ENCODE results near the gene CHD5.

CHD5 gene

DNA sequence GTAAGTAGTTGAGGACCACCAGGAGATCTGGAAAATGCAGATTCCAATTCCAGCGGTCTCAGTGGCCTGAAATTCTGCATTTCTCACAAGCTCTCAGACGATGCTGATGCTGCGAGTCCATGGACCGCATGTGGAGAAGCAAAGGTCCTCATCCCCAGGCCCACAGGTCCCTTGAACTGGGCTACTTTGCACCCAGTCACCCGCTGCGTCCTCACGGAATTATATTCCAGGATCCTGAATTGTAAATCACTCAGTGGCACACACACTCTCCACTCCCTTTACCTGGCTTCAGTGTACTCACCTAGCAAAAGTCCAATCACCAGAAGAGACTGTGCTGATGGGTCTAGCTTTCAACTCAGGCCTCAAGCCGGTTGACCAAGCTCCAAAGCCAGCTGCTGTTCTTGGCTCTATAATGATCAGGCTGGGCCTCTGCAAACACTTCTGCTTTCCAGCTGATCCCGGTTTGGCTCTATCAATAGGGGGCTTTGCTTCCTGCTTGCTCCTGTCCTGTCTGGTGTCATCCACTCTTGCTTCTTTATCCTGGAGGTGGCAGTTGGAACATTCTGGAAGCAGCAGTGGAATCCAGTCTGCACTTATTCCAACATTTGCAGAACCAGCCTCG, 20.2 kb upstream of the CHD5 start:
- peak; percentile 22 for DNase-seq

DNA sequence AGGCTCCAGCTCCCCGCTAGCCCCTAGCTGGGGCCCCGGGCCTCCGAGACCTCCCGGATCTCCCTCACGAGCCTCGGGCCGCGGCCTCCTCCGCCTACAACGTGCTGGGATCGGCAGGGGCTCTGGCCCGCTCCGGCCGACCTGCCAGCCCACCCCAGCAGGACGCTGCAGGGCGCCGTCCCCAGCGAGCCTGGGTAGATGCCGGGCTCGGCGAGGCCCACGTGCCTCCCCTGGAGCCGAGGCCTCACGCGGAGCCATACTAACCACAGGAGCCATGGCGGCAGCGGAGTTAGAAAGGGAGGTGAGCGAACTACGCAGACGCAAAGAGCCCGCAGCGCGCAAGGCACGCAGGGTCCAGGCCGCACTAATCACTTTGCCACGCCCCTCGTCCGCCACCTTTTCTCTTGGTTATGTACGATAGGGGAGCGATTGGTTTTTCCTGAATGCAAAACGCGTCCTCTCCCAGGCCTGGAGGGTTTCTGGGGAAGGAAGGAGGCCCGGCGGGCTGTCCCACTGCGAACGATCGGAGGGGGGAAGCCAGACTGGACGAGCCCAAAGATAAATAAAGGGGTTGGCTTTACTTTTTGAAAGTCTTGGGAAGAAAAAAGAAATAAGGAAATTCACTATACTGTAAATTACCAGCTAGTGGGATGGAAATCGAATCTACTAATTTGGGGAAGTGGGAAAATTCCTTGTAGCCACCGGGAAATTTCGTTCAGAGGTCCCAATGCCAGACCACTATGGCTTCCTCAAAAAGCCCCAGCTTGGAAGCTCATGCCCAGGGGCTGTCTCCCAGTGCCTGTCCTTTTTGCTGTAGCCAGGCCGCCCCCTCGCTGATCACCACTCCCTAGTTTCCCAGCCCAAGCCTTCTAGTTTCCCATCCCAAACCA, 19.4 kb upstream of the CHD5 start, which contains the start of gene RPL22:
Gene RPL22, minus strand, starts transcription at position 298 of the 890 bp plus-strand sequence. Its CDS starts 22 bp downstream, at position 276.
- peak; percentile 99 for DNase-seq

DNA sequence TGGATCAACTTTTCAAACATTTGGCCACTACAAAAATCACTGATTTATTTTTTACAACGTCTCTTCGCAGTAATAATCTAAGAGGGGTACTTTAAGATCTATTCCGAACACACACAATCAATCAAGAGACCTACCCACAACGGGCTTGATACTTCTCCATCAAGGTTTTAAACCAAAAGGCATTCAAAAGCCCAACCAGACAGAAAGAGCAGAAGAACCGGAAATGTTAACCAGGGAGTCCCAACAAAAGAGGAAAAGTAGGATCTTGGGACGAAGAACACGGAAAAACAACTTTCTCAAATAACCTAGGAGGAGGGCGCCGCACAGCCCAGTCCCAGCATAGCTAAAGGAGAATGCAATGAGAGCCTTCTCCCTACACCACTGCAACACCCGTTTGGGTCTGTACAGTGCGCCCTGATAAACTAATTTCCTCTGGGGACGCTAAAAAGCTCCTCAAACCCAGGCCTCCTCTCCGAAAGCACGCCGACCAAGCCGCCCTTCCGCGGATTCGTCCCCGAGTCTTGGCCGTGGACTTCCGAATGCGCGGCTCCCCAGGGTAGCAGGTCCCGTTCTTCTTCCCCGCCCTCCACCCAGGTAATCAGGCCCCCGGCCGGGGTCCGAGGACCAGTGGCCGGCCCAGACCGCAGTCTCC, 18.7 kb upstream of the CHD5 start:
- no peak for DNase-seq

DNA sequence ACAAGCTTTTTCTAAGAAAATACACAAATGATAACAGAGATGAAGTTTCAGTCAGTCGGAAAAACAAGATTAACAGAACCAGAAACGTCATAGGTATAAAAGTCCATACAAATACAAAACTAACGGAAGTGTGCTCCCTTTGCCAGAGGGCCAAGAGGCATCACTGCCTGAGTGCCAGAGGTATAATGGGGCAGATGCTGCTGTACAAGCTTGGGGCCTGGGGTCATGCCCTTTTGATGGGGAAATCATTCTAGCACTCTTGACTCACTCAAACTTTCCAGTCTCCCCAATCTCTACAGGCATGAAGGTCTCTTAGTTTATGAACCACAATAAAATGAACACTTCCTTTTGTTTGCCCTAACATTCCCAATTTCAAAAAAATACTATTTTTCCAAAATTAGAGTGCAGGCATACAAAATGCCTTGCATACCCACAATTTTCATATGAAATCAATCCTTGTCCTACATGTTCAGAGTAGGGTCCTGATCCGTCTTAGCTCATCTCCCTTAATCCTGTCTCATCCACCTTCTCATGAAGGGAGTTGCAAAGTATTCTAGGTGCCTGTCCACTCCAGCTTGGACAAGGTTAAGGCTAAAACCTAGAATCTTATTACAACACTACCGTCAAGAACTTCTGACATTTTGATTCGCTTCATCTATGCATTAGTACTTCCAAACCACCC, 17.8 kb upstream of the CHD5 start:
- DNase-seq, result peak; percentile 55

DNA sequence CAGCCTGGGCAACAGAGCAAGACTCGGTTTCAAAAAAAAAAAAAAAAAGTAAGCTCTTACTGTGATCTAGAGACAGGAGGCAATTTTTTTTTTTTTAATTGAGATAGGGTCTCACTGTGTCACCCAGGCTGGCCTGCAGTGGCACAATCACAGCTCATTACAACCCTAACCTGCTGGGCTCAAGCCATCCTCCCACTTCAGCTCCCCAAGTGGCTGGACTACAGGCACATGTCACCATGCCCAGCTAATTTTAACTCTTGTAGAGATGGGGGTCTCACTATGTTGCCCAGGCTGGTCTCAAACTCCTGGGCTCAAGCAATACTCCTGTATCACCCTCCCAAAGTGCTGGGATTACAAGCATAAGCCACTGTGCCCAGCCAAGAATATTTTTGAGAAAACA, 11.8 kb upstream of the CHD5 start:
- no peak for DNase-seq

DNA sequence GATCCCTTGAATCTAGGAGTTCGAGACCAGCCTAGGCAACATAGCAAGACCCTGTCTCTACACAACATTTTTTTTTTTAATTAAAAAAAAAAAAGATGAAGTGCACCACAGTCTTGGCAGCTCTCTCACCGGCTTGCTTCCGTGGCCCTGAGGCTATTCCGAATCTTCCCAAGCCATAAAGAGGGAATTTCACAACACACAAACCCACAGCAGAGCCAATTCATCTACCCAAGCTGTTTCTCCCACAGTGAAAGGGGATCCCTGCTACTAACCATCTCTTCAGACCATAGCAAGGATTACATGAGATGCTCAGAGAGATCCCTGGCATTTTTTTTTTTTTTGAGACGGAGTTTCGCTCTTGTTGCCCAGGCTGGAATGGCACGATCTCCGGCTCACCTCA, 8.3 kb upstream of the CHD5 start:
- DNase-seq, result no peak

DNA sequence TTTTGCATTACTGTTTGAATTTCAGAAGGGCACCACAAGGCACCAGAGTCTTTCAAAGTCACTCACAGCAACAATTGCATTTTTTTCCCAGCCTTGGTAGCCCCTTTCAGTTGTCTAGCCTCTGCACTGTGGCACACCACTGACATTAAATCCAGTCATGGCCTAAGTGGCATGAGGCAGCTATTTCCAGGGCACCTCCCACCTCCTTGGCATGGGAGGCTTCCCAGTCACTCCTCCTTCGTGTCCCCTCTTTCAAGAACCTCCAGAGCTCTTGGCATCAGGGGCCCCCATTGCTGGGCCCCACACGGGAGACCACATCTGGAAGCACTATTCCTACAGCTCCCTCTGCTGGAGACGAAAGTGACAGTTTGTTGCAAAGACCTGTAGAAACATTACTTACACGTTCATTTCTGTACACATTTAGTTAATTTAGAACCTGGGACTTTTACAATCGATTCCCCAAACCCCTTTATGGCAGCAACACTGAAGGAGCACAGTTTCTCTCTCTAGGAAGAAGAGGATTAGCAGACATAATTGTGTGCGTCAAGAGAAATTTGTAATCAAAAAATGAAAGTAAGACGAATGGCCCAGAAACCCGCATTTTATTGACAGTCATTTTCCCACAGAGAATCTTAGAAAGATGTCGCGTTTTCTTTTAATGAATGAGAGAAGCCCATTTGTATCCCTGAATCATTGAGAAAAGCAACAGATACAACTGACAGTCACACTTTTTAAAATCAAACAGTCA, 5.7 kb upstream of the CHD5 start:
- DNase-seq, result peak; percentile 23

DNA sequence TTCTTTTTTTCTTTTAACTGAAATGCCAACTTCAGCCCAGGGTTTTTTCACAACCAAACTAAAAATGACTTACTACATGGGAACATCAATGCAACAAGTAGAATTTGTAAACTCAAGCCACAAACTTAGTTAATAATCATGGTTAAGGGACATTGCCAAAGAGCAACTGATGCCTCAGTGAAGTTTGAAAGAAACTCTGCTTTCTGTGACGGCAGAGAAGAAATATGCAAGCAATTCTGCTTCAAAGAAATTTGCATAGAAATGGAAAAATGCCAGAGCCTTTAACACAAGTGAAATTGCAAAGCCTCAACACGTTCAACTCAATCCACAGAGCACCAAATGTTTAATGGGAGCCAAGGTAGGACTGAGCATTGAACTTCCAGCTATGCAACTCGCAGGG, 5.0 kb upstream of the CHD5 start:
- no peak for DNase-seq

DNA sequence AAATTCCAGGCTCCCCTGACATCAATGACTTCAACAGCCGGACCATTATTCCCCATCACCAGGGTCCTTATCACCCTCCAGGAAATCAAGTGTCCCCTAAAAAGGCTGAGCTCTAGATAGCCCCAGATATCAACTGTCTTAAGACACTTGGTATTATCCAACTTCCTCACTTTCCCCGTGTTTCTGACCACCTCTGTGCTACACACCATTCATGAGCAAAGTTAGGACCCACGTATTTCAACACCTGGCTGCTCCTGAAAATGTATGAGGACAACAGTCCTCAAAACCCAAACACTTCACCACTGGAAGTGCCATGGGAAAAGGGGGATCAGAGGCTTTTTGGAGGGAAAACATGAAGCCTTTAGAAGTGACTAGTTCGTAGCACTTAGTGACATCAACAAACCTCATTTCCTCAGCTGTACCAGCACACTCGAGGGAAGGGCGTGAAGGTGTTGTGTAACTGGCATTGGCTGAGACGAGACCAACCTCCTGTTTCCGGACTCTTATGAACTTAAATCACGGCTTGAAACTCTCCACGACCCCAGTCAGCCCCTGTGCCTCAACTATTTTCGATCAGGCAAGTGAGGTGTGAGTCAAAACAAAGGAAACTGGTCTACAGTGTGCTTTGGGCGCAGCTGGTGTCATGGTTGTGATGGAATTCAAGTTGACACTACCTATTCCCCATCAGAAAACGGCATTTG, 4.1 kb upstream of the CHD5 start:
- DNase-seq, result peak; percentile 52

DNA sequence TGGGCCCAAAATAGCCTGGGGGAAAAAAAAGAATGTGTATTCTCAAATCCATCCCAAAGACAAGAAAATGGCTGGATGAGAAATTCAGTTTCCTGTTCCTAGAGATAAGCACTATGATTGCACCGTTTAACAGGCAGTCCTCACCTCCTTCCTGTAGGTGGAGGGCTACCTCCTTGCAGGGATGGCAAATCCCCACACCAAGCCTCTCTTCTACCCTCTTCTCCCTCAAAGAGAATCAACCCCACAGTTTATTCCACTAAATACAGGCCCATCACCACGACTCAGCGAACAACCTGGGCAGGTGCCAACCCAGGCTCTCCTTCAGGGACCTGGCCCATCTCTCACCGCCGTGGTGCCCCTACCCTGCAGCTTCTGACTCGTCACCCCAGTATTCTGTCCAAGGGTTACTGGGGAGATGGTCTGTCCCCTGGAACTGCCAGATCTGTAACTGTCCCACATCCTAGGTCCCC, 3.4 kb upstream of the CHD5 start:
- no peak for DNase-seq

DNA sequence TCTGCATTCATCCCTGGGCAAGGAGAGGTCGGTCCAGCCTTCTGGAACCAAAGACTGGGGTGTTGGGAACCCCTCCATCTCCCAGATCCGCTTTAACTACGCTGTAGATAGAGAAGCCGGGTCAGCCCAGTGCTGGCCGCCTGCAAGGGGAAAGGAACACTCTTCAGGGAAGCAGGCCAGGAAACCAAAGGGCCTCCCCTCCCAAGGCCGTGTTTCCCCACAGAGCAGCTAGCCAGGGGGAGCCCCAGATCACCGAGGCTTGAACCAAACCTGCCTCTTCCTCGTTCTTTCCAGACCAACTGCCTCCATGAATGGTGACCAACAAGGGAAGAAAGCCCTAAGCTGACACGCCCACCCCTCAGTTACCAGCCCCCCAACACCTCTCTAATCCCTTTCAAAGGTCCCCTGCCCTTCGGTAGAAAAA, 1.2 kb upstream of the CHD5 start:
- no peak for DNase-seq

DNA sequence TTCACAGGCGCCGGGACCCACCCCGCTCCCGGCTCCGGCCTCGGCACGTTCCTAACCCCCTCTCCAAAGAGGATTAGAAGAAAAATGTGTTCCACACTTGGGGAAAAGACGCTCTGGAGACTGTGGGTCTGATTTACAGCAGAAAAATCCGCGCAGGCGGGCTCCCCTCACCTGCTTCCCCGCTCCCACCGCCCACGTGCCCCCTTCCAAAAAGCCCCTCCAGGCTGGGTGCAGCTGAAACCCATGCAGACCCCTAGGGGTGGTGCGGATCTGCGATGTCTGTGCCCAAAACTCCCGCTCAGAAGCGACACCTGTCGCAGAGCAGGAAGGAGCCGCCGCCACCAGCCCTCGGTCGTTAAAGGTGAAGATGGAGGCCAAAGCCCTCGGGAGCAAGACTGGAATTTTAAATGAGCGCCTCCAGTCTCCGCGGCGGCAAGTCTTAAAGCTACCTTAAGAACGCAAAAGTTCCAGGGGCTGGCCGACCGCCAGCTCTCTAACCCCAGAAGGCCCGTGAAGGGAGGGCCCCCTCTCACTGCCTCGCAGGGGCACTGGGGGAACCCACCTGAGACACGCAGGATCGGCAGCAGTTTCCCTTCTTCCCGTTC, 688 bp upstream of the CHD5 start:
- DNase-seq, result no peak

DNA sequence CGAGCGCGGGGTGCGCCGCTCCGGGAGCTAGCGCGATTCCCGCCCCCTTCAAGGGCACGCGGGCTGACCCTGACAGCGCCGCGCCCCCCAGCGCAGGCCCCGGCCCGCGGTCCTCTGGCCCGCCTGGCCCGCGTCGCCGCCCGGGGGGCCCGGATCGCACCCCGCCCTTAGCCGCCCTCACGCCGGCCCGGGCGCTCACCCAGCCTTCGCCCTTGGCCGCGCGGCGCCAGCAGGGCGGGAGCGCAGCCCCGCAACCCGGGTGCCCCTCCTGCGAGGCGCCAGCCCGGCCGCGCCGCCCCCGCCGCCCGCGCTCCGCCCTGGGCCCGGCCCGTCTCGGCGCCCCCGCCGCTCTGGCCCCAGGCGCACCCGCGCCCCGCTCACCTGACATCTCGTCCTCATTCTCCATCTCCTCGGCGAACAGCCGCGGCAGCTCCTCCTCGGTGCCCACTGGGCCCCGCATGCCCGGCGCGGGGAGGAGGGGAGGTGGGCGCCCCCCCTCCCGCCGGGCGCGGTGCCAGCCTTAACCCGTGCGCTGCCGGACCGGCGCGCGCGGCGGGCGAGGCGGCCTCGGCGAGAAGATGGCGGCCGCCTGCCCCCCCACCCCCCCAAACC, 451 bp downstream of the CHD5 start:
- DNase-seq, result no peak

DNA sequence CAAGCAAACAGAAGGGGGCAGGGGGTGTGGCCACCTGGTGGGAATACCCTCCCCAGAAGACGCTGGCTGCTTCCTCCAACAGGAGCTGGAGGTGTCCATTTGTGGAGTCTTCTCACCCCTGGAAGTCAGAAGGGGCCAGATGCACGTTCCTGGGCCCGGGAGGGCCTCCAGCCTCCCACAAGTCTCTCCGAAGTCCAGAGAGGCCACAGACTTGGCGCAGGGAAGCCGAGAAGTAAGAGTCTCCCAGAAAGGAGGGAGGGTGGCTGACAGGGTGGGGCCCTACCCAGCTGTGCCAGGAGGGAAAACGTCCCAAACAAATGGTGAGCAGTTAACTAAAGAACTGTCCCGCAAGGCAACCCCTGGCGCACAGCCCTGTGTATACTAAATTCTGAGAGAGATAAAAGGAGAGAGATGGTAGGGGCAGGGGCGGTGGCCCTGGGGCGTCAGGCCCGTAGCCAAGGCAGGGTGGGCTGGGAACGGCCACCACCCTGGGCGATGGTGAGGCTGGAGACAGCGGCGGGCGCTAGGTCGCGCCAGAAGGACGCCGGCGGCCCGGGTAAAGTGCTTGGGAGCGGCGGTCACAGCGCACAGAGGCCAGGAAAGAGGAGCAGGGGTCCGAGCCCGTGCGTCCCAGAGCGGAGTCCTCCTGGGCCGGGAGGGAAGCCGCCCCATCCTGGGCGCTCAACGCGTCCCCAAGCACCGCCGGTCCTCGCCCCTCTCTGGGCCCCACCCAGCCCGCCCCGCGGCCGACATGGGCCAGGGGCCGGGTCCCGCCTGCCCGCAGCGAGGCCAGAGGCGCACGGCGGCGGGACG, 1.2 kb downstream of the CHD5 start:
- DNase-seq, result no peak

DNA sequence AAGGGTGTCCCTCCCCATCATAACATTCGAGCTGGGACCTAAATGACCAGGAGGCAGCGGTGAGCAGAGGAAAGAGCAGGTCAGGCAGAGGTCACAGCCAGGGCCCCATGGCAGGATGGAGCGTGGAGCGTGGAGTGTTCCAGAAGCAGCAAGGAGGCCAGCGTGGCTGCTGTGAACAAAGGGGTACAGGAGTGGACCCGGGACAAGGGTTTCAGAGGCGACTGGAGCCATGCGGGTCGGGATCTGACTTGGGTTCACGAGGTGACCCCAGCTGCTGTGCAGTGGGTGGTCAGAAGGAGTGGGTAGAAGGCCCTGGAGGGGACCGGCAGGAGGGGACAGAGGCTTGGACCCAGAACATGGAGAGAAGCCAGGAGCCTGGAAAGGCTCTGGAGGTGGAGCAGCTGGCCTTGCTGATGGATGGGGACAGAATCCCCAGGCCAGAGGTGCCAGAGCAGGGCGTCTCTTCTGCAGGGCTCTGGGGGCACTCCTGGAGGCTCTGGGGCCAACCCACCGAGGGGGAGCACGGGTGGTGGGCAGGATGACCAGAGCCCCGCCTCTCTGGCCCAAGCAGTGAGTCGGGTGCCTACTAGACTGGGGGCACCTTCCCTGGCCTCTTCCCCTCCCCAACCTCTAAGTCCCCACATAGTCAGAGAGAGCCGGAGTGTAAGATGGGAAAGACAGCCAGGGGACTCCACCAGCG, 2.3 kb downstream of the CHD5 start:
- no peak for DNase-seq

DNA sequence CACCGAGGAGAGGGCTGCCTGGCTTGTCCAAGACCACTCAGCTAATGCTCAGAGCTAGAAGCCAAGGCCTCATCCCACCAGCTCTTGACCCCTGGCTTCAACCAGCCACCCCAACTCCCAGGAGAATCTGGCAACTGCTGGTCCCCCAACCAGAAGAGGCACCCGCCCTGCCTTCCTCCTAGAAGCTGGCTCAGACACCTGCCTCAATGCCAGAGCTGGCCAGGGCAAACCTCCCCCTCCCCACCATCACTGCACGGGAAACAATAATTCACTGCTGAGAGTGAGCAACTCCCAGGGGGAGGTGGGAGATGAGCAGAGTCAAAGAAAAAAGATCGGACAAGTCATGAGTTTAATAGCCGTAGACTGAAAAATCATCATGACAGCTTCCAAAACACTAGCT, 3.3 kb downstream of the CHD5 start:
- no peak for DNase-seq

DNA sequence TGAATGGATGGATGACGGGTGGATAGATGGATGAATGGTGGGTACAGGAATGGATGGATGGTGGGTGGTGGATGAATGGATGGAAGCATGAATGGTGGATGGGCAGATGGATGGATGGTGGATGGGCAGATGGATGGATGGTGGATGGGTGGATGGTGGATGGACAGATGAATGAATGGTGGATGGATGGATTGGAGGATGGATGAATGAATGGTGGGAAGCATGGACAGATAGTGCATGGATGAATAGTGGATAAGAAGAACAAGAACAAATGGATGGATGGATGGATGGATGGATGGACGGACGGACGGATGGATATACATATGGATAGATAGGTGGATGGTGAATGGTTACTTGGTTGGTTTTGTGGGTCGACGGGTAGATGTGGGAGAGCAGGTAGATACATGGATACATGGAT, 4.7 kb downstream of the CHD5 start:
- no peak for DNase-seq

DNA sequence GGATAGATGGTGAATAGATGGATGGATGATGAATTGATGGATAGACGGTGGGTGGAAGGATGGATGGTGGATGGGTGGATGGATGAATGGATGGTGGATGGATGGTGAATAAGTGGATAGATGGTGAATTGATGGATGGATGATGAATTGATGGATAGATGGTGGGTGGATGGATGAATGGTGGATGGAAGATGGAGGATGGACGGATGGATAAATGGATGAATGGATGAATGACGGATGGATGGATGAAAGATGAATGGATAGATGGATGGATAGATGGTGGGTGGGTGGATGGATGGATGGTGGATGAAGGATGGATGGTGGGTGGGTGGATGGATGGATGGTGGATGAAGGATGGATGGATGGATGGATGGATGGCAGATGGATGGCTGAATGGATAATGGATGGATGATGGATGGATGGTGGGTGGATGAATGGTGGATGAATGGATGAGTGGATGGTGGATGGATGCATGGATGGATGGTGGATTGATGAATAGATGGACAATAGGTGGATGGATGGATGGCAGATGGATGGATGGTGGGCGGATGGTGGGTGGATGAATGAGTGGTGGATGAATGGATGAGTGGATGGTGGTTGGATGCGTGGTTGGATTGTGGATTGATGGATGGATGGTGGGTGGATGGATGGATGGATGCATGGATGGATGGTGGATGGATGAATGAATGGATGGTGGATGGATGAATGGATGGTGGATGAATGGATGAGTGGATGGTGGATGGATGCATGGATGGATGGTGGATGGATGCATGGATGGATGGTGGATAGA, 5.3 kb downstream of the CHD5 start:
- DNase-seq, result no peak
